HepG2 (cell line): Measurements from ENCODE around the gene SSU72. TPM values are rescaled to one million over a fixed set of nuclear protein-coding genes. Genes with fewer than 3 reads are reported as not detected.

Experiments used
- AKNA ChIP-seq: sonication (generic); formaldehyde crosslinking; IDR thresholded peaks from 2 replicates; pipeline ENCODE4 v1.4.0; 2020; ENCODE audit warnings: missing genetic modification reagents, borderline replicate concordance
- BATF2 ChIP-seq: sonication (generic); formaldehyde crosslinking; IDR thresholded peaks from 2 replicates; pipeline ENCODE4 v1.8.0; 2022; ENCODE audit warnings: mild to moderate bottlenecking, missing genetic modification reagents, moderate library complexity
- CBX5 ChIP-seq: sonication (generic); formaldehyde crosslinking; IDR thresholded peaks from 2 replicates; pipeline ENCODE4 v1.4.0; 2020; ENCODE audit warnings: missing genetic modification reagents, borderline replicate concordance
- ELF1 ChIP-seq: sonication (generic); formaldehyde crosslinking; IDR thresholded peaks from 2 replicates; pipeline ENCODE4 v1.4.0; 2020; ENCODE audit warnings: missing genetic modification reagents
- HNRNPUL1 ChIP-seq: fragments of 200-400 bp; formaldehyde crosslinking; IDR thresholded peaks from 2 replicates; pipeline ENCODE4 v1.6.1; 2017; ENCODE audit warnings: low read depth, mild to moderate bottlenecking, low read length, moderate library complexity
- NKX3-1 ChIP-seq: sonication (generic); formaldehyde crosslinking; IDR thresholded peaks from 2 replicates; pipeline ENCODE4 v1.5.0; 2020; ENCODE audit warnings: missing genetic modification reagents
- NR2F1 ChIP-seq, 2 experiments: fragments of 450-650 bp in 1 of 2; formaldehyde crosslinking in 1 of 2; IDR thresholded peaks; 2 replicates each; pipeline versions ENCODE4 v1.5.0 to v1.6.1; 2016 to 2020; ENCODE audit warnings: mild to moderate bottlenecking in 1 of 2, missing compliant biosample characterization in 1 of 2, missing genetic modification reagents in 1 of 2, moderate library complexity in 1 of 2
- RELA ChIP-seq: sonication (generic); formaldehyde crosslinking; IDR thresholded peaks from 2 replicates; pipeline ENCODE4 v1.4.0; 2020; ENCODE audit warnings: missing genetic modification reagents
- REPIN1 ChIP-seq: sonication (generic); formaldehyde crosslinking; IDR thresholded peaks from 2 replicates; pipeline ENCODE4 v1.8.0; 2022; ENCODE audit warnings: missing genetic modification reagents, low read depth, mild to moderate bottlenecking, borderline replicate concordance
- SRSF1 ChIP-seq: fragments of 200-400 bp; formaldehyde crosslinking; optimal IDR thresholded peaks from 2 replicates; pipeline ENCODE3; 2017; ENCODE audit warnings: mild to moderate bottlenecking, low read depth, low read length, moderate library complexity
- YEATS4 ChIP-seq: sonication (generic); formaldehyde crosslinking; IDR thresholded peaks from 2 replicates; pipeline ENCODE4 v1.4.0; 2020; ENCODE audit warnings: missing genetic modification reagents, borderline replicate concordance
- ZBTB44 ChIP-seq: sonication (generic); formaldehyde crosslinking; IDR thresholded peaks from 2 replicates; pipeline ENCODE4 v1.4.0; 2020; ENCODE audit warnings: missing genetic modification reagents
- ZNF12 ChIP-seq: sonication (generic); formaldehyde crosslinking; IDR thresholded peaks from 2 replicates; pipeline ENCODE4 v1.5.0; 2020; ENCODE audit warnings: missing genetic modification reagents
- ZNF124 ChIP-seq: sonication (generic); formaldehyde crosslinking; IDR thresholded peaks from 2 replicates; pipeline ENCODE4 v1.4.0; 2020; ENCODE audit warnings: missing genetic modification reagents
- ZNF207 ChIP-seq: fragments of 450-650 bp; IDR thresholded peaks from 2 replicates; pipeline ENCODE4 v1.6.1; 2016; ENCODE audit warnings: antibody characterized with exemption, borderline replicate concordance
- ZNF225 ChIP-seq: sonication (generic); formaldehyde crosslinking; IDR thresholded peaks from 2 replicates; pipeline ENCODE4 v1.4.0; 2020; ENCODE audit warnings: mild to moderate bottlenecking, missing genetic modification reagents
- ZNF335 ChIP-seq: sonication (generic); formaldehyde crosslinking; IDR thresholded peaks from 2 replicates; pipeline ENCODE4 v1.4.0; 2020; ENCODE audit warnings: missing genetic modification reagents
- ZNF552 ChIP-seq: sonication (generic); formaldehyde crosslinking; IDR thresholded peaks from 2 replicates; pipeline ENCODE4 v1.9.0; 2022; ENCODE audit warnings: missing genetic modification reagents, mild to moderate bottlenecking, borderline replicate concordance
- ZNF644 ChIP-seq: IDR thresholded peaks from 2 replicates; pipeline ENCODE4 v1.6.1; 2016; ENCODE audit warnings: low read depth
- polyA plus RNA-seq, 8 experiments: library from polyadenylated mRNA; depleted of rRNA in 3 of 8; stranded (reverse) in 7 of 8; unstranded in 1 of 8; fragments of >200 nt; fragmentation: Illumina TruSeq in 4 of 8; extraction: Trizol in 4 of 8; gene quantifications; 2 replicates each; pipeline versions ENCODE4 v1.2.1 to v1.2.3, GENCODE V29; 2011 to 2016; ENCODE audit warnings: low read depth in 4 of 8, missing spikeins in 1 of 8, mixed read lengths in 1 of 8; ENCODE audit not compliant: insufficient read depth in 1 of 8
- total RNA-seq, 5 experiments: library from RNA; depleted of rRNA; stranded (reverse); fragments of >200 nt; fragmentation: Illumina TruSeq; extraction: Trizol; gene quantifications; 2 replicates each; pipeline ENCODE4 v1.2.3, GENCODE V29; 2016; ENCODE audit warnings: low read depth in 1 of 5

The SSU72 gene
- total and polyA plus RNA-seq, 2 of the 13 experiments (the other 11 are each of a cell fraction or from before 2014, with no cell fraction given) = 42.8 to 67.1 TPM

- TF ChIP-seq BATF2 (CRISPR knock-in tag) (0 out of 2 replicates have a peak, but pooled peaks have one; percentile 70), SRSF1 (no peak), NKX3-1 (no peak), ZNF225 (peak; percentile 90; the same call in 1 of the 2 replicates), YEATS4 (CRISPR knock-in tag) (peak; percentile 84; the same call in 1 of the 2 replicates), ZNF335 (CRISPR knock-in tag) (peak; percentile 86), ZBTB44 (CRISPR knock-in tag) (0 out of 2 replicates have a peak, but pooled peaks have one; percentile 35), ZNF207 (no peak), REPIN1 (CRISPR knock-in tag) (no peak), AKNA (CRISPR knock-in tag) (no peak), NR2F1 (CRISPR knock-in tag; IDR thresholded peaks at IDR 0.05) (no peak), RELA (peak; percentile 63; the same call in 1 of the 2 replicates), CBX5 (CRISPR knock-in tag) (no peak), ZNF644 (CRISPR knock-in tag) (no peak), ELF1 (CRISPR knock-in tag) (peak; percentile 78), ZNF12 (CRISPR knock-in tag) (no peak), HNRNPUL1 (no peak), ZNF124 (CRISPR knock-in tag) (0 out of 2 replicates have a peak, but pooled peaks have one; percentile 52), ZNF552 (CRISPR knock-in tag) (no peak; the same call in 1 of the 2 replicates)
Observed at GRCh38 chr1:1574721-1575537, at the start of gene SSU72 (continued).
